DND-41 (cell line): ENCODE results near the gene LHX5.

Experiments
- ATAC-seq: fragments of 200-7000 bp; cut with Tn5 transposase; 3 replicates; pipeline ENCODE4 v1.9.1; 2021; ENCODE audit warnings: low read depth; ENCODE audit not compliant: insufficient read depth
- DNase-seq: peaks from one replicate; pipeline ENCODE4 v3.0.0-alpha.2; 2020
- H2AFZ ChIP-seq: 2 replicates; pipeline ENCODE4 v1.6.0; 2012; ENCODE audit warnings: low read depth, low read length
- H3K27ac ChIP-seq: 2 replicates; pipeline ENCODE4 v1.5.1; 2012; ENCODE audit warnings: low read length, inconsistent platforms
- H3K27me3 ChIP-seq: fragments of 200-600 bp; sonication (generic); 2 replicates; pipeline ENCODE4 v1.6.0; 2012; ENCODE audit warnings: low read length, mild to moderate bottlenecking, inconsistent platforms; ENCODE audit not compliant: insufficient read depth, poor library complexity
- H3K36me3 ChIP-seq: 2 replicates; pipeline ENCODE4 v1.5.1; 2012; ENCODE audit warnings: low read length, inconsistent platforms; ENCODE audit not compliant: insufficient read depth
- H3K4me1 ChIP-seq: 2 replicates; pipeline ENCODE4 v1.5.1; 2012; ENCODE audit warnings: mild to moderate bottlenecking, low read length; ENCODE audit not compliant: insufficient read depth
- H3K4me2 ChIP-seq: 2 replicates; pipeline ENCODE4 v1.6.0; 2012; ENCODE audit warnings: mild to moderate bottlenecking, moderate library complexity, low read length, inconsistent platforms; ENCODE audit not compliant: insufficient read depth
- H3K4me3 ChIP-seq, 2 experiments: fragments of 200-600 bp in 1 of 2; shearing (Covaris generic) in 1 of 2; 2 replicates each; pipeline ENCODE4 v1.5.1; 2012 to 2016; ENCODE audit warnings: inconsistent platforms in 2 of 2, low read length in 2 of 2, mild to moderate bottlenecking in 2 of 2, low read depth in 1 of 2, moderate library complexity in 1 of 2
- H3K79me2 ChIP-seq: 2 replicates; pipeline ENCODE4 v1.6.0; 2012; ENCODE audit warnings: low read length, inconsistent platforms; ENCODE audit not compliant: insufficient read depth
- H3K9ac ChIP-seq: 2 replicates; pipeline ENCODE4 v1.6.0; 2012; ENCODE audit warnings: low read depth, mild to moderate bottlenecking, inconsistent platforms, low read length, moderate library complexity
- H3K9me3 ChIP-seq: 2 replicates; pipeline ENCODE4 v1.5.1; 2012; ENCODE audit warnings: low read length, moderate library complexity, mild to moderate bottlenecking, inconsistent platforms; ENCODE audit not compliant: insufficient read depth, severe bottlenecking
- H4K20me1 ChIP-seq: 2 replicates; pipeline ENCODE4 v1.6.0; 2012; ENCODE audit warnings: low read length; ENCODE audit not compliant: insufficient read depth
- EZH2 ChIP-seq: IDR thresholded peaks from 3 replicates; pipeline ENCODE4 v1.6.1; 2012; ENCODE audit warnings: borderline replicate concordance, low read depth, mild to moderate bottlenecking, moderate library complexity, low read length, inconsistent platforms; ENCODE audit not compliant: severe bottlenecking
- TF ChIP-seq, protein P1 (sequence below): IDR thresholded peaks from 2 replicates; pipeline ENCODE4 v1.5.1; 2012; ENCODE audit warnings: borderline replicate concordance, low read length, moderate library complexity, mild to moderate bottlenecking; ENCODE audit not compliant: poor library complexity, severe bottlenecking; ENCODE audit errors: extremely low read depth

Gene LHX5

DNA sequence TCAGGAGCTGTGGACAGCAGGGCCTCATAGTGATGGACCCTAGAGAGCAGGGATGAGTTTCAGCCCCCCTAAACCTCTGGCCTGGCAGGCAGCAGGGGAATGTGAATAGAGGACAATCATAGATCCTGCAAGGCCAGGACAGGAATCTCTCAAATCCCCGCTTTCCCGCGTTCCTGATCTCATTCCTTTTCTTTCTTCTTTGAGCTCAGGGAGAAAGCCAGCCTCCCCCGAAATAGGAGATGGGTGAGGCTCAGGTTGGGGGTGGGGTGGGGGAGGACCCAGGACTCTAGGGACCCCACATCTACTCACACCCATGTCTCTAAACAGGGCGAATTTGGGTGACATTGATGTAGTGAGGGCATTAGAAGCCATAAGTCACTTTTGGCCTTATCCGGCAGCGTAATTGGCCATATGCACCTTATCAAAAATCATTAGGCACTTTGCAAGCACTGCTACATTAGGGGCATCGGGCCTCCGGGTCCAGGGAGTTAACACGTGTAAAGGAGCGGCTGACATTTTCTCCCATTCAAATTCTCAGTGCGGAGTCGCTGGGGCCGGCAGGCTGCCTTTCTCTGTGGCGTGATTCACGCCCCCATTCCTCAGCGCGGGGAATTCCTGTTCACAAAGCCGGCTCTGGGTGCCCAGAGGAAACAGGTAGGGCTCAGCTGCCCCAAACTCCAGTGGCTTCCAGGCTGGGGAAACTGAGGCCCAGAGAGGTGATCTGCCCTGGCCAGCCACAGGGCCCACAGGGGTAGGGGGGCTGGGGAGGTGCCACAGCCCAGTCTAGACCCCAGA lies 1.5 kb downstream of the LHX5 start:
- no peak overlapping the region for H2AFZ ChIP-seq
- H3K27me3 ChIP-seq = peaks cover 20% of the 10 kb centered on the region
- TF ChIP-seq, protein P1, sequence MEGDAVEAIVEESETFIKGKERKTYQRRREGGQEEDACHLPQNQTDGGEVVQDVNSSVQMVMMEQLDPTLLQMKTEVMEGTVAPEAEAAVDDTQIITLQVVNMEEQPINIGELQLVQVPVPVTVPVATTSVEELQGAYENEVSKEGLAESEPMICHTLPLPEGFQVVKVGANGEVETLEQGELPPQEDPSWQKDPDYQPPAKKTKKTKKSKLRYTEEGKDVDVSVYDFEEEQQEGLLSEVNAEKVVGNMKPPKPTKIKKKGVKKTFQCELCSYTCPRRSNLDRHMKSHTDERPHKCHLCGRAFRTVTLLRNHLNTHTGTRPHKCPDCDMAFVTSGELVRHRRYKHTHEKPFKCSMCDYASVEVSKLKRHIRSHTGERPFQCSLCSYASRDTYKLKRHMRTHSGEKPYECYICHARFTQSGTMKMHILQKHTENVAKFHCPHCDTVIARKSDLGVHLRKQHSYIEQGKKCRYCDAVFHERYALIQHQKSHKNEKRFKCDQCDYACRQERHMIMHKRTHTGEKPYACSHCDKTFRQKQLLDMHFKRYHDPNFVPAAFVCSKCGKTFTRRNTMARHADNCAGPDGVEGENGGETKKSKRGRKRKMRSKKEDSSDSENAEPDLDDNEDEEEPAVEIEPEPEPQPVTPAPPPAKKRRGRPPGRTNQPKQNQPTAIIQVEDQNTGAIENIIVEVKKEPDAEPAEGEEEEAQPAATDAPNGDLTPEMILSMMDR = no peak
- no peak for TF ChIP-seq EZH2
- 0 out of 2 replicates have a peak, but pooled peaks cover 4% of the 10 kb centered on the region for H4K20me1 ChIP-seq
- DNase-seq = no peak
- H3K4me1 ChIP-seq = no peaks in the 10 kb centered on the region
- no peak for ATAC-seq
- H3K79me2 ChIP-seq = no peaks in the 10 kb centered on the region
- no peak overlapping the region for H3K4me2 ChIP-seq
- no peak overlapping the region for H3K4me3 ChIP-seq
- H3K36me3 ChIP-seq = no peaks in the 10 kb centered on the region
- no peak overlapping the region for H3K9ac ChIP-seq
- H3K27ac ChIP-seq = no peak overlapping the region
- no peaks in the 10 kb centered on the region for H3K9me3 ChIP-seq

DNA sequence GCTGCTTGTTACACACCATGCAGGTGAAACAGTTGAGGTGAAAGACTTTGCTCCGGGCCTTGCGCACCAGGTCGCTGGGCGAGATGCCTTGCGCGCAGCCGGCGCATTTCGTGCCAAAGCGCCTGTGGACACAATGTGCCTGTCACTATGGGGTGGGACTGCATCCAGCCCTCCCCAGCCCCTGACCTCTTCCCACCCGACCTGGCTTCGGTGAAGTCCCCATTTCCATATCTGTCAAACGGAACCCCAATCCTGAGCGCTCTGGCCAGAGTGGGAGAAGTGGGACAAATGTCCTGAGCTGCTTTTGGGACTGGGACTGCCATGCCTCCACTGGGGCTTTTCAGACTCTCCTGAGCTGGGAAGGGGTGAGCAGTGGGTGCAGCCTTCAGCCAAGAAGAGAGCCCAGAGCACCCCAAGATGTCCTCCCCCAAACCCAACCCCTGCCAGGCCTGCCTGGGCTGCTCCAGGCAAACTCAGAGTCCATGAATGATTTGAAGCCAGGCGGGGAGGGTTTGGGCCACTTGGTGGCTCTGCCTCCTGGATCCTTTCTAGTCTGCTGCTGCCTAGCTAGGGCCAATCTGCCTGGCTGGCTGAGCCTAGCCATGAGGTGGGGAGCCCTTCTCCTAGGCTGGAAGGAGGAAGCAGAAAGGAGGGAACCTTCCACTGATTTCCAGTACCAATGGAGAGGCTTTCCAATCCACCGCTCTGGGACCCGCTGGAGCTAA lies 2.3 kb downstream of the LHX5 start:
- Histone ChIP-seq H3K4me3 (no peak overlapping the region), H3K9ac (no peak overlapping the region), H3K4me1 (no peaks in the 10 kb centered on the region), H2AFZ (no peak overlapping the region), H3K36me3 (no peaks in the 10 kb centered on the region), H3K4me2 (no peak overlapping the region), H4K20me1 (0 out of 2 replicates have a peak, but pooled peaks cover 2% of the 10 kb centered on the region), H3K27ac (no peak overlapping the region), H3K27me3 (peaks cover 14% of the 10 kb centered on the region), H3K9me3 (no peaks in the 10 kb centered on the region), H3K79me2 (no peaks in the 10 kb centered on the region)
- no peak for ATAC-seq
- TF ChIP-seq EZH2 = no peak
- TF ChIP-seq, protein P1 = no peak
- DNase-seq = no peak

DNA sequence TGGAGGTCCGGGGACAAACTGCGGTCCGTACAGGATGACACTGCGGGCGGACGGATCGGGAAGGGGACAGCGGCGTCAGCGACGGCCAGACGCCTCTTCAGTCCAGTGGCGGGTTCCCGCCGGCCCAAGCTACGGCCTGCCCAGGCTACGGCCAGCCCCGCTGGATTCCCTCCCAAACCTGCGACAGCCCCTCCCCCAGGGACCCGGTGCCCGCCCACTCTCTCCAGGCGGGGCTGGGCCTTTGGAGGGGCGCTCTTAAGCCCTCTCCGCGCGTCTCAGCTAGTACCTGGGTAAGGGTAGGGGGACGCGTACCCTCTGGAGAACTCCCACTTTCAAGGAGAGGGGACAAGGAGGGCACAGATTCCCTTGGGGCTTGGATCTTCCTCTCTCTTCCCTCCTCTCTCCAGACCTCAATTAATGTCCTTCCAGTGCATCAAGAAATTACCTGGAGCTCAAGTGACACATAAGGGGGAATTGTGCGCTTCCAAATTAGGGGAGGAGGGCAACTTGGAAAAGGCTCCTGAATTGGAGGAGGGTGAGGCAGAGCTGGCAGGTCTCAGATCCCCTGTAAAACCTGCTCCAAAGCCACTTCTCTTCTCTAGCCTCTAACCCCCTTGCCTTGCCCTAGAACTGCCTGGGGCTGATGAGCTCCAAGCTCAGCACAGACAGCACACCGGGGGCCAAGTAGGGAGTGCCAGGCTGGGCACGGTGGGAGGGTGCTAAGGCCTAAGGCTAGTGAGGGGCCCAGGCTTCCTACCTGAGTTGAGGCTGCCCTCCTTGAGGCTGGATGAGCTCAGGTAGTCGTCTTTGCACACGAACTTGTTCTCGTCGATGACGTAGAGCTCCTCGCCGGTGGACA lies 3.1 kb downstream of the LHX5 start:
- Histone ChIP-seq H3K27me3 (peaks cover 6% of the 10 kb centered on the region), H3K4me1 (no peaks in the 10 kb centered on the region), H2AFZ (no peak overlapping the region), H3K4me2 (no peak overlapping the region), H3K9me3 (no peaks in the 10 kb centered on the region), H3K36me3 (no peaks in the 10 kb centered on the region), H3K4me3 (no peak overlapping the region), H4K20me1 (no peaks in the 10 kb centered on the region), H3K79me2 (no peaks in the 10 kb centered on the region), H3K9ac (no peak overlapping the region), H3K27ac (no peak overlapping the region)
- DNase-seq = no peak
- ATAC-seq = no peak
- TF ChIP-seq, protein P1 = no peak
- TF ChIP-seq EZH2 = no peak
